Peyer's patch (tissue), 4 donors: ENCODE data around the gene RNF214.

Experiments
- POLR2A ChIP-seq, 2 donors: fragments of 450-650 bp; IDR thresholded peaks; one replicate each; pipeline ENCODE4 v1.5.1; 2017; ENCODE audit warnings: antibody characterized with exemption in 2 of 2, mild to moderate bottlenecking in 2 of 2, moderate library complexity in 2 of 2
- TF ChIP-seq, protein P1 (sequence below), 6 experiments: fragments of 450-650 bp in 4 of 6; fragments of 200-600 bp in 2 of 6; sonication (generic) in 1 of 6; IDR thresholded peaks; one replicate each; pipeline ENCODE4 v1.5.1; 2017 to 2019; ENCODE audit warnings: antibody characterized with exemption in 6 of 6, mild to moderate bottlenecking in 3 of 6, moderate library complexity in 1 of 6

DNA sequence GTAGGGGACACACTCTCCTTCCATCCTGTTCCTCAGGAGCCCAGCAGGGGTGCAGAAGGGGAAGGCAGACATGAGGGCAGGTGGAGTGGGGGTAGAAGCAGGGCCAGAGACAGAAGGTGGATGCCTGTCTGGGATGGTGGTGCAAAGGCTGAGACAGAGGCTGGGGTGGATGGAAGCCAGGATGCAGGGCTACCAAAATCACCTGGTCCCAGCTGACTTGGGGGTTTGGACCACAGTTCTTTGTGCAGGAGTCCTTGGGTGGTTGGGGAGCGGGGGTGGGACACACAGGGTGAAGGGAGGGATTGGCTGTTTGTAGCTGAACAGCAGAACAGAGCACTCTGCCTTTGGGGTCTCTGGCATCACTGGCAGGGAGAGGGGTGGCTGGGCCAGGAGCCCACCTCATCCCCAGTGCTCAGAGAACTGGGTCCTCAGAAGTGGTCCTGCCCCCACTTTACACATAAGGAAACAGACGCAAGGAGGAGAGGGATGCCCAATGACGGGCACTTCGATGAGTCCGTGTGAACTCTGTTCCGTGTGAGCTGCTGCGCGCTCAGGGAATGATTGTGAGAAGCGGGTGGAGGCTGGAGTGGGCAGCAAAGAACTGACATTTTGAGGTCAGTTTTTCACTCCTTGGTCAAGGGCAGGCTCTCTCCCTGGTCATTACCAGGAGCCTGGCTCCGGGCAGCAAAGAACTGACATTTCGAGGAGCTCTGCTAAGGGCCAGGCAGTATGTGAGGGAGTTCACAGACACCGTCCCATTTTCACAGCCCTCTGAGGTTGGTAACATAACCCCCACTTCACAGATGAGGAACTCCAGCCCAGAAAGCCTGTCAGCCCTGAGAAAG, 31.4 kb upstream of the RNF214 start:
- TF ChIP-seq, protein P1, sequence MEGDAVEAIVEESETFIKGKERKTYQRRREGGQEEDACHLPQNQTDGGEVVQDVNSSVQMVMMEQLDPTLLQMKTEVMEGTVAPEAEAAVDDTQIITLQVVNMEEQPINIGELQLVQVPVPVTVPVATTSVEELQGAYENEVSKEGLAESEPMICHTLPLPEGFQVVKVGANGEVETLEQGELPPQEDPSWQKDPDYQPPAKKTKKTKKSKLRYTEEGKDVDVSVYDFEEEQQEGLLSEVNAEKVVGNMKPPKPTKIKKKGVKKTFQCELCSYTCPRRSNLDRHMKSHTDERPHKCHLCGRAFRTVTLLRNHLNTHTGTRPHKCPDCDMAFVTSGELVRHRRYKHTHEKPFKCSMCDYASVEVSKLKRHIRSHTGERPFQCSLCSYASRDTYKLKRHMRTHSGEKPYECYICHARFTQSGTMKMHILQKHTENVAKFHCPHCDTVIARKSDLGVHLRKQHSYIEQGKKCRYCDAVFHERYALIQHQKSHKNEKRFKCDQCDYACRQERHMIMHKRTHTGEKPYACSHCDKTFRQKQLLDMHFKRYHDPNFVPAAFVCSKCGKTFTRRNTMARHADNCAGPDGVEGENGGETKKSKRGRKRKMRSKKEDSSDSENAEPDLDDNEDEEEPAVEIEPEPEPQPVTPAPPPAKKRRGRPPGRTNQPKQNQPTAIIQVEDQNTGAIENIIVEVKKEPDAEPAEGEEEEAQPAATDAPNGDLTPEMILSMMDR (IDR thresholded peaks at IDR 0.05), result no peak
- TF ChIP-seq POLR2A (IDR thresholded peaks at IDR 0.05), result no peak
